Epithelial cell of esophagus (primary cell): ENCODE data around the gene SRPK2.
A peak's percentile ranks its signal among the peaks of the same experiment; 100 is the strongest.

Experiments used
- DNase-seq: peaks from one replicate; pipeline ENCODE4 v3.0.0; 2010; ENCODE audit warnings: low read depth
- H3K4me3 ChIP-seq: 2 replicates; pipeline ENCODE4 v1.5.1; 2011; ENCODE audit warnings: mild to moderate bottlenecking, low read length, control low read depth
- CTCF ChIP-seq: IDR thresholded peaks from 2 replicates; pipeline ENCODE4 v1.5.1; 2011; ENCODE audit warnings: low read depth, mild to moderate bottlenecking, low read length, control low read depth, inconsistent platforms; ENCODE audit not compliant: insufficient read depth; ENCODE audit errors: missing control alignments

SRPK2 gene

GRCh38 chr7:105177026-105177425, 211.7 kb downstream of the SRPK2 start:
- TF ChIP-seq CTCF = no peak
- DNase-seq = no peak
- H3K4me3 ChIP-seq = no peak overlapping the region

GRCh38 chr7:105173586-105173985, 215.1 kb downstream of the SRPK2 start:
- TF ChIP-seq CTCF = no peak
- DNase-seq = no peak
- no peak overlapping the region for H3K4me3 ChIP-seq

DNA sequence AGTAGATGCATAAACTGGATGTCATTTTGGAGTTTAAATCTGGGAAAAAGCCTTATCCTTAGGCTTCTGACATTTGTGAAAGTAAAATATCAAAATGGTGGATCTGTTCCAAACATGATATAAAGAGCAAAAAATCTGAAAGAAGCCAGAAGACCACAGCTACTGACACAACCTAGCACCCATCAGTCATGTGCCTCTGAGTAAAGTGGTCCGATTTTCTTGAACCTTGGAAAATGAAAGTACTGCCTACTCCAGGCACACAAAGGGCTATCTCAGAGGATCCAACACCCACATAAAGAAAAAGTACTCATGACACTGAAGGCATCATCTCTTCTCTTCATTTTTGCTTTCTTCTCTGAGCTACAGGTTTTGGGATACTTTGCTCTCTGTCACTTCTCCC, 224.0 kb downstream of the SRPK2 start:
- DNase-seq = no peak
- TF ChIP-seq CTCF = no peak
- H3K4me3 ChIP-seq = no peak overlapping the region

DNA sequence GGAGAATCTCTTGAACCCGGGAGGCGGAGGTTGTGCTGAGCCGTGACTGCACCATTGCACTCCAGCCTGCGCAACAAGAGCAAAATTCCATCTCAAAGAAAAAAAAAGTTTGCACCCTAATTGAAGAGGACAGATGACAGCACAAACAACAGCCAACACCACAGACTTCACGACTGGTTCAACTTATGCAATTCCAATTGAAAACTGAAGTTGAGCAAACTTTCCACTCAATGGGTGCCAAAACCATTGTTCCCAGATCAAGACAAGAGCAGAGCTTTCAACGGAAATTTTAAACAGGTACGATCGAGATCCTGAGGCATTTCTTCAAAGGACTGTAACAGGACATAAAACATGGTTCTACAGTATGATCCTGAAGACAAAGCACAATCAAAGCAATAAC, 225.0 kb downstream of the SRPK2 start:
- TF ChIP-seq CTCF = no peak
- DNase-seq = no peak
- H3K4me3 ChIP-seq = no peak overlapping the region

DNA sequence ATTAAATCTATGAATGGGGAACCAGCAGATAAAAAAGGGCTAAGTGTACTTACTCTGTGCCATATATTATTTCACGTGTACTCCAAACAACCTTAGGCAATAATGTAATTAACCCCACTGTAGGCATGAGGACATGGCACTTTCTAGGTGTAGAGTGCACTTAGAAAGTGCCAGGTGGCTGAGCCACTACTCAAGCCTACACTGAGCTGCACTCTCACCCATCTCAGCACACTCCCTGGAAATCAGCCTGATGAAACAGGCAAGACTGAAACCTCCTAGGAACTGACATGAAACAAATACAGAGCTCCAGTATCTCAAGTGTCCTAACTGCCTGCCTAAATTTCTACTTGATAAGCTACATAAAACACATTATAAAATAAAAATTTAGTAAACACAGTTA, 227.4 kb downstream of the SRPK2 start:
- DNase-seq = no peak
- no peak overlapping the region for H3K4me3 ChIP-seq
- TF ChIP-seq CTCF = no peak

DNA sequence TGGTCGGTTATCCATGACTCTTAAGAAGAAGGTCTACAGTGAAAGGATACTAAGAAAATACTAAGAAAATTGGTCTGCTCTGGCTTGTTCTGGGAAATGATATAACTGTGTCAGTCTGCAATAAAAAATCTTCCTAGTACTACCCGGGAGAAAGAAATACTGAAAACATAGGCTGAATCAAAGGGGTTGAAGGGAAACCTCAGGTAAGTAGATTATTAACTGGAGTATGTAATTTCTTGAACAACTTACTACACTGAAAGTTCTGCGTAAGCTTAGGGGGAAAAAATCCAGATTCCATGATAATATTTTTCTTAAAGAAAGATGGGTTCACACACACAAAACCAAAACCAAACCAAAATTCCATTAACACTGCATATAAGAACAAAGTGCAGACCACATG, 231.4 kb downstream of the SRPK2 start:
- DNase-seq = no peak
- no peak for TF ChIP-seq CTCF
- no peak overlapping the region for H3K4me3 ChIP-seq

- peak; percentile 18 for DNase-seq
- H3K4me3 ChIP-seq = no peak overlapping the region
- TF ChIP-seq CTCF = no peak
Measured at GRCh38 chr7:105156731-105157130, 232.0 kb downstream of the SRPK2 start.
